NCI-H526 treated with DMSO at 0.1 percent for 48 hours (cell line): Measurements from ENCODE around the gene VCAN.
"Not testable (repeated sequence)": the region's sequence is repeated elsewhere in the genome, so short reads cannot be mapped to it uniquely, and the experiment has no call there.

Experiments
- DNase-seq: peaks from one replicate; lab custom pipeline; 2025; lab: John Stamatoyannopoulos, UW

VCAN gene

GRCh38 chr5:83471405-83472212, at the start of gene VCAN:
Gene VCAN (plus strand): TSS chr5:83471744. CDS start chr5:83483519, 11,775 bp downstream.
- DNase-seq = no peak

GRCh38 chr5:83422284-83422683, 49.3 kb upstream of the VCAN start:
- DNase-seq = no peak

- no peak for DNase-seq
These were observed 44.7 kb upstream of the VCAN start for GRCh38 chr5:83426855-83427254.

DNA sequence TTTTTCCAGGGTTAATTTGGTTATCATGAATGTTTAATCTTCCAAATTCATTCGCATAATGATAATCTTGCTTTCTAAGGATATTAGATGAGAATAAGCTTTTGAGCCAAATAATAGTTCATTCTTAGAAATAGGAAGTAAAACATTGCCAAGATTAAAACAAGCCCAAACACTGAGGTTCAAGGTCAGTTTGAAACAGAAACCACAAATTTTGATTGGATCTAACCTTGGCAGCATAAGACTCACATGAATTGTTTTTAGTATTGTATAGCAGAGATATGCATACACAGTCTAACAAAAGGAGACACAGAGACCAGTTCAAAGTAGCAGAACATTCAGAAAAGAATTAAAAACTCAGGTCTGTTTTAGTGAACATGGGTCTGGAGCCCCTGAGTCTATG, 43.4 kb upstream of the VCAN start:
- no peak for DNase-seq

DNA sequence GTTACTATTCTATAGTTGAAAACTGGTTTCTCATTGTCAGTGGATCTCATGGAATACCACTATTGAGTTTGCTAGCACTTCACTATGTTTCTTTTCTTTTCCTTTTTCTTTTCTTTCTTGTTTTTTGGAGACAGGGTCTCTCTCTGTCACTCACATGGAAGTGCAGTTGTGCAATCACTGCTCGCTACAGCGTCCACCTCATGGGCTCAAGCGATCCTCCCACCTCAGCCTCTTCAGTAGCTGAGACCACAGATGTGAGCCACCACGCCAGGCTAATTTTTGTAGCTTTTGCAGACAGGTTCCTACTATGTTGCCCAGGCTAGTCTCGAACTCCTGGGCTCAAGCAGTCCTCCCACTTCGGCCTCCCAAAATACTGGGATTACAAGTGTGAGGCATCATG, 42.7 kb upstream of the VCAN start:
- no peak for DNase-seq

GRCh38 chr5:83430130-83431010, 41.2 kb upstream of the VCAN start:
- peak; percentile 26 for DNase-seq

GRCh38 chr5:83433891-83434290, 37.7 kb upstream of the VCAN start:
- no peak for DNase-seq

DNA sequence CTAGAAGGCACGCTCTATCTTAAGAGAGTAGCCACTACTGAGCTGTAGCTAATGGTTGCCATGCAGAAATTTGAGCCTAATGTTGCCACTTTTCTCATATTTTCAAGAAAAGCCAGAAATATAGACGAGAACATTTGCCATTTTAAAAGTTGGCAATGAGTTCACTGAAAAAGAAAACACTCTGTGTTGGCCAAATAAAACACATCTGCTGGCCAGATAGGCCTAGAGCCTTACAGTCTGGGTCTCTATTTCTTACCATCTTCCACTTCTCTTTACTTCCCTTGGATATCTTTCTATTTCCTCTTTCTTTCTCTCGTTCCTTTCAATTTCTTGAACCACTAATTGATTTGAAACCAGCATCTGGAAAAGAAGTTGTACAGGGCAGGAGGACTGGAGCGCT, 36.6 kb upstream of the VCAN start:
- no peak for DNase-seq

DNA sequence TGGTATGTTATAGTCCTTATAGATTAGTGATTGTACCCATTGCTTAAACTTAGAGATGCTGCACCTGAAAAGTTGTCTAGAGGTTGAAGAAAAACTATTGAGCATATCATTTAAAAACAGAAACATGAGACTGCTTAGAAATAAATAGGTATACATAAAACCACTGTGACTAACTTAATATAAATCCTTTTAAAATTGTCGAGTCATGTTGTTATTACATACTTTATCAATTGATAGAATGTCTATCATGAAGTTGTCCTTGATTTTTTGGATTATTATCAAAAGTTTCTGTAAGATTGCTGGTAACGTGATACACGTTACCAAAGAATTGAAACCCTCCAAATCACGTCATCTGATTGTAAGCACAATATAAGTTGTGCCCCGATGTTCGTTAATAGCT, 35.3 kb upstream of the VCAN start:
- no peak for DNase-seq

DNA sequence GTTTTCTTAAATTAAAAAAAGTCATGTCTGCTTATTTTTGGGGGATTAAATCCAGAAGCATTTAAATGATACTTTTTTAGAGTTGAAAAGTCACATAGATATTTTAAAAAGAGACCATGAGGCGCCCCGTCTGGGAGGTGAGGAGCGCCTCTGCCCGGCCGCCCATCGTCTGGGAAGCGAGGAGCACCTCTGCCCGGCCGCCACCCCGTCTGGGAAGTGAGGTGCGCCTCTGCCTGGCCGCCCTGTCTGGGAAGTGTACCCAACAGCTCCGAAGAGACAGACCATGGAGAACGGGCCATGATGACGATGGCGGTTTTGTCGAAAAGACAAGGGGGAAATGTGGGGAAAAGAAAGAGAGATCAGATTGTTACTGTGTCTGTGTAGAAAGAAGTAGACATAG, 33.8 kb upstream of the VCAN start:
- not testable (repeated sequence) for DNase-seq

DNA sequence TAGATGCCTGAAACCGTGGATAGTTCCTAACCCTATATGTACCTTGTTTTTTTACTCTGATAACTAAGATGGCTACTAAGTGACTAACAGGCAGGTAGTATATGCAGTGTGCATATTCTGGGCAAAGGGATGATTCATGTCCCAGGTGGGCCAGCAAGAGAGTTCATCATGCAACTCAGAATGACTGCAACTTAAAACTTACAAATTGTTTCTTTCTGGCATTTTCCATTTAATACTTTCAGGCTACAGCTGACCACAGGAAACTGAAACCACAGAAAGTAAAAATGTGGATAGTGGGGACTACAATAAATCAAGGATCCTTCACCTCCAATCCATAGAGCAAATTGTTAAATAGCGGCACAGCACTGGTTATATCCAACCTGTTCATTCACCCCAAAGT, 30.7 kb upstream of the VCAN start:
- DNase-seq = no peak

DNA sequence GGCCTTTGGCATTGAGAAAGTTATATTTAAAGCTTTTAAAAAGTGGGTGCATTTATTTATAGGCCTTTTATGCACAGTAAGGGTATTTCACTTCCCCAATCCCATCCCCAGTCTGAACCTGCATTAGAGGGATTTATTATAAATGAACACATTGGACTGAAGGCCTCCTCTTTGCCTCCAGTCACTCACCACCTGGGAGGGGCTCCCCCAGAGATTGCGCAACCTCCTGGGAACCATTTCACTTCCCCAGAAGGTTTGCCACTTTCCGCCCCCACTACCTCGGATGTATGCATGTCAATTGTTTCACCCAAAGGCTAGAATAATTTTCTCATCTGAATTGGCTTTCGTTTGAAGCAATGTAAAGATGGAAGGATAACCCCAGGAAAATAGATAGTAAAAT, 29.8 kb upstream of the VCAN start:
- no peak for DNase-seq

GRCh38 chr5:83443534-83443933, 28.0 kb upstream of the VCAN start:
- DNase-seq = no peak

- DNase-seq = no peak
These were observed 27.1 kb upstream of the VCAN start for GRCh38 chr5:83444445-83444844.

- no peak for DNase-seq
These were observed 25.1 kb upstream of the VCAN start for GRCh38 chr5:83446253-83446947.

GRCh38 chr5:83447533-83447932, 24.0 kb upstream of the VCAN start:
- DNase-seq = no peak

GRCh38 chr5:83450183-83450966, 21.2 kb upstream of the VCAN start:
- no peak for DNase-seq

- DNase-seq = no peak
These were observed 20.6 kb upstream of the VCAN start for GRCh38 chr5:83450967-83451248.

DNA sequence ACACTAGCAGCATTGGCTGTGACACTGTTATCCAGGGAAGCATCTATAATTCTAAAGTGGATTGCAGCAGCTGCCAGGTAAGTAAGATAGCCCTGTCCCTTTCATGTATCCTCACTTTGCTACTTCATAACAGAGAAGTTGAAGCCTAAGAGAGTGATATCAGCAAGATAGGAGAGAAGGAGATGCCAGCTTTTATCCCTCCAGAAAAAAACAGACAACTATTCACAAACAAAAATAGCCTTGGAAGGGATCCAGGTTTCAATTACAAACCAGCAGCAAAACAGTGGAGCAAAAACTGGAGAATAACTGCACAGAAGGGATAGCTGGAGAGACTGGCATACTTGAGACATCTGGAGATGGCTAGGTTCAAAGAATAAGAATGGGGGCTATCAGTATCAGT, 19.6 kb upstream of the VCAN start:
- no peak for DNase-seq

GRCh38 chr5:83453937-83454336, 17.6 kb upstream of the VCAN start:
- no peak for DNase-seq

DNA sequence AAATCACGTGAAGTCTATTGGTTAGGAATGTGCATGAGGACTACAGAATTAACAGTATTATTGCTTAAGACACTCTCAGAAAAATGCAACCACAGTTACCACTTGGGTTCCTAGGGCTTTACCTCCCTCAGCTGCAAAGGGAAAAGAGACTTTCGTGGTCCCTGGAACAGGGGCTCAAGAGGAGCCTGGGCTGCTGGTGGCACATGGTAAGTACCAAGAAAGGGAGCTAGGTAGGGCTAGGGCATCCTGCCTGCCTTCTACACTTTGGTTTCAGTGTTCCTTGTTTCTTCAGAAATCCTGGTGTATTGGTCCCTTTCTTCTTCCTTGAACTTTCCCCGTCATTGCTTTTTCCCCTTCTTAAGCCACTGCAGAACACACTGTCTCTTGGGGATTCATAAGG, 7.3 kb upstream of the VCAN start:
- no peak for DNase-seq
